GDM1 (cell line): ENCODE results near the gene TERB1.
"Not testable (repeated sequence)": the region's sequence is repeated elsewhere in the genome, so short reads cannot be mapped to it uniquely, and the experiment has no call there.

ENCODE experiments used
- DNase-seq: peaks from one replicate; lab custom pipeline; 2025; lab: John Stamatoyannopoulos, UW

Gene TERB1

DNA sequence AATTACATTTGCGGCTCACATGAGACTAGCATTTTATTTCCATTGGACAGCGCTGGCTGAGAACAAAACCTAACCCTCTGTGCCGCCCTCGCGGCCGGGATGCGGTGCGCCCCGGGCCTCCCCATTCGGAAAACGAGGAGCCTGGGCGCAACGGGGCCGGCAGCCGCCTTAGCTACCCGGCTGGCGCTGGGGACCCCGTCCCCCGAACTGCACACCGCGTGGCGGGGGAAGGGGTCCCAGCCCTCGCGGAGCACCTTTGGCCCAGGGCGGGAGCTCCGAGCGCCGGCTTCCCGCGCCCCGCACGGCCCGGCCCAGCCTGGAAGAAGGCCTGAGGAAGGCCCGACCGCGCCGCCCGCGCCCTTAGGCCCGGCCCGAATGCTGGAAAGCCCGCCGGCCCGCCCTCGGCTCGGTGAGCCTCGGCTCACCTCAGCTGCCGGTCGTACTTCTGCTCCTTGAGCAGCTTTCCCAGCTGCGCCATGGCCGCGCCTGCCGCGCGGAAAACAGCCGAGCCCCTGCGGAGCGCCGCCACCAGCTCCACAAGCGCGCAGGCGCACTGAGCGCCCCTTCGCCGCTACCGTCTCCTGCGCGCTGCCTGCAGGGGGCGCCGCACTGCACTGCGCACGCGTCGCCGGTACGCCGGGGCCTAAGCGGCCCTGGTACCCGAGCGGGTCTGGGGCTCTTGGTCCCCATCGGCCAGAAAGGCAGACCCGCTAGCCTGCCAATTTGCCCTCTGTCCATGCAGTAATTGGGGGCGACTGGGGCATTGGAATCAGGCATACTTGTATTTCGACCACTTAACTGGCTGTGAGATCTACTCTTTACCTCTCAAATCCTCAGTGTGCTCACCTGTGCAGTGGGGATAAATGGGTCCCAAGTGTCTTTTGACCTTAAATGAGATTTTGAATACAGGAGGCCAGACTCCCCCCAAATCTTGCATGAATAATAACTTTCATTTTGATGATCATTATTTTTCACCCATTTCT, 29.3 kb upstream of the TERB1 start, which contains the start of gene NAE1:
TSS of gene NAE1 (minus strand) at position 555 of the 983 bp plus-strand sequence. CDS start at position 478, 77 bp downstream.
- peak; percentile 83 for DNase-seq

- no peak for DNase-seq
Measured at GRCh38 chr16:66824006-66824405, 22.6 kb upstream of the TERB1 start.

GRCh38 chr16:66814734-66815133, 13.3 kb upstream of the TERB1 start:
- no peak for DNase-seq

GRCh38 chr16:66811043-66811442, 9.7 kb upstream of the TERB1 start:
- no peak for DNase-seq

DNA sequence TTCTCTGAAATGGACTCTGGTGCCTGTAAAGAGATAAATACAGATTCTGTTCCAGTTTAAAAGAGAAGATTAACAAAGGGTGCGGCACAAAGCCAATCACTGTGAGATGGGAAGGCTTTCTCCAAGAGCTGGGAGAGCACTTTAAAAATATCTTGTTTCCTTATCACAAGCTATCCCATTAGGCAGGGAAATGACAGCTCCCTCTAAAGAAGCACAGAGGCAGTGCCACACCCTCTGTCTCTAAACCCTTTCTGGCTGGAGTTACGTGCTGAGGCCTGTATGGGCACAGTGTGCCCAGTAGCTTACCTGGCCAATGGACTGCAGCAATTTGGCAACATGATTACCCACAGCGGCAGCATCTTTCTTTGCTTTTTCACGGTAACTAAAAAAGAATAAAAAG, 9.0 kb upstream of the TERB1 start:
- no peak for DNase-seq

- no peak for DNase-seq
Measured at GRCh38 chr16:66809765-66810164, 8.4 kb upstream of the TERB1 start.

DNA sequence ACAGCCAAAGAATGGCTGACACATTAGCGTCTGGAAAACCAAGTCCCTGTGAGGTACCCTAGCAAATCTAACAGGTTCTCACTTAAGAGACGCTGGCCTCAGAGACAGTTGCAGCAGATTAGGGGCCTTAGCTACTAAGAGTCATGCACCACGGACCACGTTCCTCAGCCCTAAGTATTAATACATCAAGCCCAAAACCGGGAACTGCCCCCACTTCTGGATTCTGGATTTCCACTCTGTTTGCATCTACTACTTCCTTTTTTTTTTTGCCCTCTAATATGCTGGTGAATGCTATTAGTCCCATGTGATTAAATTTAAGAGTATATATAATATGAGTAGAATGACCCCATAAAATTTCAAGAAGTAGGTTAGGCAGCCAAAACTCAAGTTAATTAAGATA, 775 bp upstream of the TERB1 start:
- DNase-seq = no peak

GRCh38 chr16:66800856-66801255, 528 bp downstream of the TERB1 start:
- no peak for DNase-seq

DNA sequence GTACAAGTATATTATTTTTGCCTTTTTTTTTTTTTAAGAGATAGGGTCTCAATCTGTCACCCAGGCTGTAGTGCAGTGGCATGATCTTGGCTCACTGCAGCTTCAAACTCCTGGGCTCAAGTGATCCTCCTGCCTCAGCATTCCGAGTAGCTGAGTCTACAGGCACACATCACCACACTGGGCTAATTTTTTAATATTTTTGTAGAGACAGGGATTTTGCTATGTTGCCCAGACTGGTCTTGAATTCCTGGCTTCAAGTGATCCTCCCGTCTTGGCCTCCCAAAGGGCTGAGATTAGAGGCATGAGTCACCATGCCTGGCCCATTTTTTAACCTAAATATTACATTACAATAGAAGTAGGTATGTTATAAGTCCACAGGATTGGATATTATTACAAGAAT, 3.2 kb downstream of the TERB1 start:
- DNase-seq = no peak

GRCh38 chr16:66793984-66794383, 7.4 kb downstream of the TERB1 start:
- not testable (repeated sequence) for DNase-seq

DNA sequence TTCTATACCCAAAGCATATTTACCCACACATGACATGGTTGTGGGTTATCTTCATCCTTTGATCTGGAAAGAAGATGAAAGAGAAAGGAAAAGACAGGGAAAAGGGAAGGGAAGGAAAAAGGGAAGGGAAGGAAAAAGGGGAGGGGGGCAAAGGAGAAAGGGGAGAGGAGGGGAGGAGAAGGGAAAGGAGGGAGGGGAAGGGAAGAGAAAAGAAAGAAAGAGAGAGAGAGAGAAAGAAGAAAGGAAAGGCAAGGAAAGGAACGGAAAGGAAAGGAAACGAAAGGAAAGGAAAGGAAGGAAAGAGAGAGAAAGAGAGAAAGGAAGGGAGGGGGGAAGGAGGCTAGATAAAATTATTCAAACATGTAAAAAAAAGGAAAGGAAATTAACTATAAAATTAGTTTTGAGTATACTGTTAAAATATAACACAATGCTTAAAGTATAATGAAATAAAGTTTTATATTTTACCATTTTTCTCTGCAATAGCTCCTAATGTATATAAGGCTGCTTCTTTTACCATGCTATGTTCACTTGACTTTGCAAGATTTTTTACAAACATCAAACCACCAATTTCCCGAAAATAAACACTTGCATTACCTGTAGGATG, 11.2 kb downstream of the TERB1 start:
- DNase-seq = no peak

- DNase-seq = no peak
Measured at GRCh38 chr16:66787427-66787826, 14.0 kb downstream of the TERB1 start.

GRCh38 chr16:66786551-66786950, 14.8 kb downstream of the TERB1 start:
- no peak for DNase-seq

DNA sequence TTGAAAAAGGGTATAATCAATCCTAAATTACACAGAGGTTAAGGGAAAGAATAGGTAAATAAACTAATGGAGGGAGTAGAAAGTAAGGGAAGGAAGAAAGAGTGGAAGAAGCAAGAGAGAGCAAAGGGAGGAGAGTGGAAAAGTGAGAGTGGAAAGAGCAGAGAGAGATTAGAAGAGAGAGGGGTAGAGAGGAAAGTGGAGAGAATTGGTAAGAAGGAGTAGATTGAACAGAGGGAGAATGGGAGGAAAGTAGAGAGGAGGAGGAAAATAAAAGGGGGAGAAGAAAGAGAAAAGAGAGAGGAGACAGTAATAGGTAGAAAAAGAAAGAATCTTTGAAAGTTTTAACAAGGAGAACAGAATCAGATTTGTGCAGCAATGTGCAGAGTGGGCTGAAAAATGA, 24.9 kb downstream of the TERB1 start:
- DNase-seq = no peak

GRCh38 chr16:66774981-66775380, 26.4 kb downstream of the TERB1 start:
- DNase-seq = no peak

DNA sequence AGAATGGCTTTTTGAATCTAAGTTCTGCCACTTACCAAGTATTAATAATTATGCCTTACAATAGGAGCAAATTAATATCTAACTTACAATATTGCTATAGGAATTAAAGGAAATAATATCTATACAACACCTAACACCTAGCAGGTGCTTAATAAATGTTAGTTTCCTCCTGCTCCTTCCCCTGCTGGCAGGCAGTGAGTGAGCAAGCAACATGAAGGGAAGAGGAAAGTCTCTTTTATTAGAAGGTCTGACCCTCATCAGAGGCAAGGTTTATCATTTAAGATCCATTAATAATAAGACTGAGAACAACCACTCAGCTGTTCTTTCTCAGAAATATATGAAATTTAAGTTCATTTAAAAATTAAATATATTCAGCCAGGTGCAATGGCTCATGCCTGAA, 43.3 kb downstream of the TERB1 start:
- no peak for DNase-seq

DNA sequence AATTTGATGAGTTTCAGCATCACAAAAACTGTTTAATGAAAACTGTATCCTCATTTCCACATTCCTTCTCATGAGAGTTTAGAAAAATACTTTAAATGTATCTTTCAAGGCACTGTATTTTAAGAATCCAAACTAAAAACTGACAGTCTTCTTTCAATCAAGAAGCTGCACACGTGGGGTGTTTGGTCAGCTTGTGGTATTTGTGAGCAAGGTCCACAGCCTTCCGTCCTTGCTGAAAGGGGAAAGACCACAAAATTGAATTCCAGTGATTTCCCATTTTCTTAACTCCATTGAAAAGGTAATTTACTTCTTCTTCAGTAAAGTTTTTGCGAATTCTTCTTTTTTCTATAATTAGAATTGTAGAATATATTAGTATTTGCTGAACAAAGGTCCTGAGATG, 46.6 kb downstream of the TERB1 start:
- DNase-seq = no peak

DNA sequence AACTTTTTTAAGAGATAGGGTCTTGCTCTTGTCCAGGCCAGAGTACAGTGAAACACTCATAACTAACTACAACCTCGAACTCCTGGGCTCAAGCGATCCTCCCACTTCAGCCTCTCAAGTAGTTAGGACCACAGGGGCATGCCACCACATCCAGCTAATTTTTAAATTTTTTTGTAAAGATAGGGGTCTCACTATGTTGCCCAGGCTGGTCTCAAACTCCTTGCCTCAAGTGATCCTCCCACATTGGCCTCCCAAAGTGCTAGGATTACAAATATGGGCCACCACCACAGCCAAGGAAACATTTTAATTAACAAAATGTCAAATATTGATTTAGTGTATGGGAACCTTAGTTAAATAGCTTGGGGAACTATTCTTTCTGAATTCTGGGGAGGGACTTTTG, 47.2 kb downstream of the TERB1 start:
- no peak for DNase-seq

DNA sequence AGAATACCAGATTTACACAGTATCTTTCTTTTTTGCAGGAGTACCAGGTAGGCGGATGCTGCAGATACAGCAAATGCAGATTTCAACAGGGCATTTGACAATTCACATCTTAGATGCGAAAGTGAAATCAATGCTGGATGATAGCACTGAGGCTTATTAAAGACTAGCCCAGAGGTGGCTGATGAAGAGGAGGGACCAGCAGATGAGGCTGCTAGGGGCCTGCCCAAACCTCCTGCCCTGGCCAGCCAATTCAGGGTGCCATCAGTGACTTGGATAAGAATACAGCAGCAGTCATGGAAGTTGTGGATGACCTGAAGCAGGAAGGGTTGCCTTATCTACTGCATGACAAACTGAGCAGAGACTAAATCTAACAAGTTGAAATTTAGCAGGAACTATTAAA, 48.4 kb downstream of the TERB1 start:
- DNase-seq = no peak

DNA sequence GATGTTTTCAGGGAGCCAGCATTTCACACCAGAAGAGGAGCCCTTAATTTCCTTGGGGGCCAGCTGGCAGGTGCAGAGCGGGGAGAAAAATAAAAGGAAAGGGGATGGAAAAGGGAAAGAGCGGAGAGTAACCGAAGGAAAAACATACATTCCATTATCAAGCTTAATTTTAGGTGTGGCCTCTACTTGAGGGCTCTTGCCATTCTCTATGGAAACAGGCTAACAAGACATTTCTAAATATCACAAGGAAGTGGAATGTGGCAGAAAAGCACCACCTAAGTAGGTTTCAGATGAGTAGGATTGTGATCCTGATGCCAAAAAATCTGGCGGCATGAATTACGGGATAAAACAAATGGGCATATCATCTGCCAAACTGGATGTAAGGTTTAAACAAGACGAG, 49.0 kb downstream of the TERB1 start:
- no peak for DNase-seq

- no peak for DNase-seq
Measured at GRCh38 chr16:66751992-66752322, 49.4 kb downstream of the TERB1 start.

- DNase-seq = peak; percentile 52
Measured at GRCh38 chr16:66751303-66751991, 49.9 kb downstream of the TERB1 start, which contains the start of gene DYNC1LI2. TSS of gene DYNC1LI2 (minus strand) at chr16:66751609. CDS start at chr16:66751591, 18 bp downstream.

- DNase-seq = no peak
Measured at GRCh38 chr16:66751053-66751302, 50.4 kb downstream of the TERB1 start.
